Neural crest cell (in vitro differentiated cells): Measurements from ENCODE around the gene COL6A6. TPM values are rescaled to one million over a fixed set of nuclear protein-coding genes. Genes with fewer than 3 reads are reported as not detected.

Source experiments
- DNase-seq: peaks from one replicate; pipeline ENCODE4 v3.0.0; 2021; ENCODE audit warnings: low read depth, mixed read lengths, low spot score
- H3K27ac Mint-ChIP-seq: one replicate; pipeline ENCODE4 v1.8.0; 2021; ENCODE audit warnings: mild to moderate bottlenecking, mixed read lengths; ENCODE audit not compliant: unreplicated experiment
- H3K27me3 Mint-ChIP-seq: 2 replicates; pipeline ENCODE4 v1.8.0; 2021; ENCODE audit warnings: low read depth, mild to moderate bottlenecking, mixed read lengths
- H3K36me3 Mint-ChIP-seq: 2 replicates; pipeline ENCODE4 v1.8.0; 2021; ENCODE audit warnings: low read depth, mild to moderate bottlenecking, mixed read lengths
- H3K4me1 Mint-ChIP-seq: 2 replicates; pipeline ENCODE4 v1.8.0; 2021; ENCODE audit warnings: mixed read lengths
- H3K4me3 Mint-ChIP-seq: one replicate; pipeline ENCODE4 v1.8.0; 2021; ENCODE audit warnings: mild to moderate bottlenecking, mixed read lengths
- H3K9me3 Mint-ChIP-seq: 2 replicates; pipeline ENCODE4 v1.8.0; 2021; ENCODE audit warnings: mixed read lengths
- total RNA-seq: library from RNA; stranded (reverse); gene quantifications from 2 replicates; pipeline ENCODE4 v1.2.1, GENCODE V29; 2021
- TF ChIP-seq, protein P1 (sequence below): fragments of 200-600 bp; sonication (generic); conservative IDR thresholded peaks from 2 replicates; pipeline ENCODE4 v1.5.0; 2021; ENCODE audit warnings: antibody characterized with exemption, mild to moderate bottlenecking

COL6A6 gene
- total RNA-seq, 1 donor from 2014 or later = not detected

DNA sequence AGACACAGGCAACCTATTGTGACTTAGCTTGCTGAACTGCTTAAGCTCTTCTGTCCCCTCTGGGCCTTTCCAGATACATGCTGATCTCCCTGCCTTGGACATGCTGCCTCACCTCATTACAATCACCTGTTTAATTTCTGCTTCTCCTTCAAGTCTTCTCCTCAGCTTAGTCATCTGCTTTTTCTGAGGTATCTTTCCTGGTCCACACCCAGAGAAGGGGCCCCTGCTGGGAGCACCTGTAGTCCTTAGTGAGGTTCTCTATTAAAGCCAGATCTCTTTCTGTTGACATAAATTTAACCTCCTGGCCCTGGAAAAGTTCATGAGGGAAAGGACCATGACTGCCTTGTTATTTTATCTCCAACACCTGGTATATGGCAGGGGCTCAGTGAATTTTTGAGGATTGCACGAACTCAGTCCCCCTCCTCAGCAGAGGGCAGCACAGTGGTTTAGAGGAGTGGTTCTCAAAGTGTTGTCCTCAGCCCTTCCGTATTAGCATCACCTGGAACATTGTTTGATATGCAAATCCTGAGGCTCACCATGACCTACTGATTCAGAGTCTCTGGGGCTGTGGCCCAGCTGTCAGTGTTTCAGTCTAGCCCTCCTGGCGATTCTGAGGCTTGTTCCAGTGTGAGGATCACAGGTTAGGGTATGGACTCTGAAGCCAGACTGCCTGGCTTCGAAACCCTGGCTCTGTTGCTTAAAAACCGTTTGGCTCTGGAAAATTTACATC is 12.7 kb downstream of the COL6A6 start:
- DNase-seq = no peak
- no peaks in the 10 kb centered on the region for H3K4me1 Mint-ChIP-seq
- H3K9me3 Mint-ChIP-seq = no peaks in the 10 kb centered on the region
- no peak overlapping the region for H3K27ac Mint-ChIP-seq
- no peaks in the 10 kb centered on the region for H3K36me3 Mint-ChIP-seq
- H3K4me3 Mint-ChIP-seq = no peak overlapping the region
- peaks cover 30% of the 10 kb centered on the region for H3K27me3 Mint-ChIP-seq
- TF ChIP-seq, protein P1, sequence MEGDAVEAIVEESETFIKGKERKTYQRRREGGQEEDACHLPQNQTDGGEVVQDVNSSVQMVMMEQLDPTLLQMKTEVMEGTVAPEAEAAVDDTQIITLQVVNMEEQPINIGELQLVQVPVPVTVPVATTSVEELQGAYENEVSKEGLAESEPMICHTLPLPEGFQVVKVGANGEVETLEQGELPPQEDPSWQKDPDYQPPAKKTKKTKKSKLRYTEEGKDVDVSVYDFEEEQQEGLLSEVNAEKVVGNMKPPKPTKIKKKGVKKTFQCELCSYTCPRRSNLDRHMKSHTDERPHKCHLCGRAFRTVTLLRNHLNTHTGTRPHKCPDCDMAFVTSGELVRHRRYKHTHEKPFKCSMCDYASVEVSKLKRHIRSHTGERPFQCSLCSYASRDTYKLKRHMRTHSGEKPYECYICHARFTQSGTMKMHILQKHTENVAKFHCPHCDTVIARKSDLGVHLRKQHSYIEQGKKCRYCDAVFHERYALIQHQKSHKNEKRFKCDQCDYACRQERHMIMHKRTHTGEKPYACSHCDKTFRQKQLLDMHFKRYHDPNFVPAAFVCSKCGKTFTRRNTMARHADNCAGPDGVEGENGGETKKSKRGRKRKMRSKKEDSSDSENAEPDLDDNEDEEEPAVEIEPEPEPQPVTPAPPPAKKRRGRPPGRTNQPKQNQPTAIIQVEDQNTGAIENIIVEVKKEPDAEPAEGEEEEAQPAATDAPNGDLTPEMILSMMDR = no peak

DNA sequence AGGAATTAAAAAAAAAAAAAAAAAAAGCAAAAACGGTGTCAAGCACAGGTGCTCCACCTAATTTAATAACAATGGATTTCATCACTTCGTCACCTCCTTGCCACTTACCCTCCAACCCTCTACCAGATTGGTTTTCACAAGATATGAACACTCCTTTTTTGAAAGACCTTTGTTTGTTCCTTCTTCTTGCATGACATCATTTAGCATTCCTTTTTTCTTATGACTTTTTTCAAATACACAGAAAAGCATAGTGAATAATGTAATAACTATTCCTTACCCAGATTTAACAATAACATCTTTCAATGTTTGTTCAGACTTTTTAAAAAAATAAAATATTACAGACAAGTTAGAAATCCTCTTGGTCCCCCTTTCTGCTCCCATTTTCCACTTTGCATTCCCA is 16.3 kb downstream of the COL6A6 start:
- no peak for DNase-seq
- TF ChIP-seq, protein P1 = no peak
- no peaks in the 10 kb centered on the region for H3K36me3 Mint-ChIP-seq
- no peak overlapping the region for H3K27ac Mint-ChIP-seq
- no peaks in the 10 kb centered on the region for H3K9me3 Mint-ChIP-seq
- H3K27me3 Mint-ChIP-seq = peaks cover 15% of the 10 kb centered on the region
- peaks cover 5% of the 10 kb centered on the region for H3K4me1 Mint-ChIP-seq
- no peak overlapping the region for H3K4me3 Mint-ChIP-seq

- Mint-ChIP-seq H3K4me1 (peaks cover 5% of the 10 kb centered on the region), H3K9me3 (no peaks in the 10 kb centered on the region), H3K4me3 (no peak overlapping the region), H3K27ac (no peak overlapping the region), H3K27me3 (peaks cover 36% of the 10 kb centered on the region), H3K36me3 (no peaks in the 10 kb centered on the region)
- TF ChIP-seq, protein P1 = no peak
- no peak for DNase-seq
Measured at GRCh38 chr3:130537673-130538304, 20.8 kb downstream of the COL6A6 start.

- DNase-seq = peak; percentile 57
- no peaks in the 10 kb centered on the region for H3K9me3 Mint-ChIP-seq
- H3K27ac Mint-ChIP-seq = no peak overlapping the region
- H3K27me3 Mint-ChIP-seq = peaks cover 37% of the 10 kb centered on the region
- no peak overlapping the region for H3K4me3 Mint-ChIP-seq
- H3K4me1 Mint-ChIP-seq = peaks cover 5% of the 10 kb centered on the region
- TF ChIP-seq, protein P1 = peak; percentile 81
- no peaks in the 10 kb centered on the region for H3K36me3 Mint-ChIP-seq
Measured at GRCh38 chr3:130539005-130539404, 22.0 kb downstream of the COL6A6 start.

GRCh38 chr3:130543322-130543721 is 26.3 kb downstream of the COL6A6 start:
- peaks cover 32% of the 10 kb centered on the region for H3K27me3 Mint-ChIP-seq
- no peak overlapping the region for H3K4me3 Mint-ChIP-seq
- DNase-seq = no peak
- peaks cover 7% of the 10 kb centered on the region for H3K9me3 Mint-ChIP-seq
- TF ChIP-seq, protein P1 = no peak
- H3K4me1 Mint-ChIP-seq = no peaks in the 10 kb centered on the region
- H3K27ac Mint-ChIP-seq = no peak overlapping the region
- no peaks in the 10 kb centered on the region for H3K36me3 Mint-ChIP-seq
